Hematopoietic multipotent progenitor cell treated with erythropoietin and hydrocortisone succinate and interleukin-3 and kit ligand, for 8 days (in vitro differentiated cells): Measurements from ENCODE around the gene SIL1.
A peak's percentile ranks its signal among the peaks of the same experiment; 100 is the strongest.
"Not testable (repeated sequence)": the region's sequence is repeated elsewhere in the genome, so short reads cannot be mapped to it uniquely, and the experiment has no call there.

ENCODE experiments used
- DNase-seq: peaks from one replicate; pipeline ENCODE4 v3.0.0-alpha.2; 2015

Gene SIL1

DNA sequence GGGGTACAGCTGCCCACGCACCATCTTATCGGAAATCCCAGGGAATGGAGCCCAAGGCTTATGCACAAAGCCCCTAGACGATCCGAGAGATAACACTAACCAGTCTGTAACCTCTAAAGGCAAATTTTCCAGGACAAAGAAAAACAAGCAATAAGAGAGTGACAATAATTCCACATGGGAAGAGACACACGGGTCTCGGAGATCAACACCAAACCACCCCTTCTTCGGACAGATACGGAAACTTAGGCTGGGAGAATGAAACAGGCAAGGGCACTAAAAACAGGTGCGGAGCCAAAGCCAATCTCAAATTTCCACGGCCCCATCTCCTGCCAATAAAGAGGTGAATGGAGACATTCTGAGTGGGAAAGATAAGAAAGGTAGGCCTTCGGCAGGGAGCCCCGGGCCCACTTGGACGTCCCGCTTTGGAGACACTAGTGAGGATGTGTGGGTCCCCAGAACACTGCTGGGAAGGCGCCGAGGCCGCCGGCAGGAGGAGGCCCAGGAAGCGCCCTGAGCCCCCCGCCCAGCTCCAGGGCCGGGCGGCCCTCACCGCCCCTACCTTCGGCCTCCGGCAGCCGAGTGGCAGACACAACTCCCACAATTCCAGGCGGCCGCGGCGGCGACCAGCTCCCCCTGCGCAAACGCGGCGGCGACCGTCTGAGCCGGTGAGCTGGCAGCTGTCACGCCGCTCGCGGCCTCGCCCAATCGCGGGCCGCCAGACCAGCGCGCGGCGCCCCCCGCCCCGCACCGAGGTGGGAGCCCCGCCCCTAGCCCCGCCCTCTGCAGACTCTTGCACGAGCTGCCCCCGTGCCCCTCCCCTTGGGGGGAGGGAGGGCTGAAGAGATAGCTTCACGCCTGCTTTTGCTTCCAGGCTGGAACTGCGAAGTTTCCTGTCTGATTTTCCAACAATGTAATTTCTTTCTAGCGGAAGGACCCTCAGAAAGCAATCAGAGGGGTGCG lies at the start of gene SIL1:
TSS of gene SIL1 (minus strand) at position 659 of the 960 bp plus-strand sequence. CDS start 70,525 bp downstream, outside the sequence.
- DNase-seq = peak; percentile 93

DNA sequence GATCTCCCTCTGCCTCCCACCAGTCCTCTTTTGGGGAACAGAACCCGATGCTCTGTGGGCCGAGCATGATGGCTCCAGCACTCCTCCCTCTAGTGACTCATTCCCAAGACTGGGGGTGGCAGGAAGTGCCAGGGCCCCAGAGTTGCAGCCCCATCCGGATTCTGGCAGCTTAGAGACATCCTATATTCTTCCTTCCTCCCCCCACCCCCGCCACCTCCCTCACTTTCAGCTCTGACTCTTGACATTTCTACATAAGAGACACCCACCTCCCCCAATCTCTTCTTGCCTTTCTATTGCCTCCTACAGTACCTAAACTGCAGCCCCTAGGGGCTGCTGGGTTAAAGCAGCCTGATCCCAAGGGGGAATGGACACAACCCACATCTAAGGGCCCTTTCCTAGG lies 48.2 kb upstream of the SIL1 start:
- peak; percentile 71 for DNase-seq

DNA sequence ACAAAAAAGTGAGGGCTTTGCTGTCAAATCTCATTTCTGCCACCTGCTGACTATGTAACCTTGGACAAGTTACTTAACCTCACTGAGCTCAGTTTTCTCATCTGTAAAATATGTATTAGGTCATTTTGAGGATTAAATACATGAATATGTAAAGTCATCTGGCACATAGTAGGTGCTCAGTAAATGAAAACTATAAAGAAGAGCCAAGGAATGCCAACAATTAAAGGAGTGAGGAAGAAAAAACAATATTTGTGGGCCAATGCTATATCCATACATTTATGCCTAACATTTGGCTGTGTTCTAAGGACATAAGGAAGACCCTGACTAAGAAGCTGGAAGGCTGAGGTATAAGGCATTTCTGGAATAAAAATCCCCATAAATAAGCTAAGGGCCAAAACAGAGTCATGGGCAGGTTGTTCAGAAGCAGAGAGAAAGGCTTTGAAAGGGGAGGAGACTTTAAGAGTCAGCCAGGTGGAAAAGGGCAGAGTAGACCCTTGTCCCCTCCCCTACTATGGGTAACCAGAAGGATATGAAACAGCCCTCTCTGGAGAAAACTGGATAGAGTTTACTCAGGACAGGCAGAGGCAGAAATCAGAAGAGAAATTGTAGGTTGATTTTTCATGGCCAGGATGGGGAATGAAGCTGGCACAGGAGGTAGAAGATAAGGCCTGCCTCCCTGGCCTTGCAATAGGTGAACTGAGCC lies 47.6 kb upstream of the SIL1 start:
- DNase-seq = no peak

GRCh38 chr5:139243425-139243970 lies 45.3 kb upstream of the SIL1 start:
- no peak for DNase-seq

- no peak for DNase-seq
Measured at GRCh38 chr5:139241139-139241538, 43.0 kb upstream of the SIL1 start.

DNA sequence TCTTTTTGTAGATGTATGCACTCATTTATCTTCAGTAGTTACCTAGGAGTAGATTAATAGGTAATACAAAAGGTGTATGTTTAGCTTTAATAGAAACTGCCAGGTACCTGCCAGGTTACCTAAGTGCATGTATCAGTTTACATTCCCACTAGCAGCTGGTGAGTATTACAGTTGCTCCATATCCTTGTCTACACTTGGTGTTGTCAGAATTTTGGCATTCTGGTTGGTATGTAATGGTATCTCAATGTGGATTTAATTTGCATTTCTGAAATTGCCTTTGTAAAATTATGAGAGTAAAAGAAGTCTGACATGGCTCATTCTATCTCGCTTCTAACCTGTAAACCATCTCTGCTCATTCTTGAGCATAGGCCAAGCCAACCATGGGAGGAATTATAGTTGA lies 38.3 kb upstream of the SIL1 start:
- DNase-seq = no peak

- peak; percentile 99 for DNase-seq
Measured at GRCh38 chr5:139232147-139232724, 34.1 kb upstream of the SIL1 start.

DNA sequence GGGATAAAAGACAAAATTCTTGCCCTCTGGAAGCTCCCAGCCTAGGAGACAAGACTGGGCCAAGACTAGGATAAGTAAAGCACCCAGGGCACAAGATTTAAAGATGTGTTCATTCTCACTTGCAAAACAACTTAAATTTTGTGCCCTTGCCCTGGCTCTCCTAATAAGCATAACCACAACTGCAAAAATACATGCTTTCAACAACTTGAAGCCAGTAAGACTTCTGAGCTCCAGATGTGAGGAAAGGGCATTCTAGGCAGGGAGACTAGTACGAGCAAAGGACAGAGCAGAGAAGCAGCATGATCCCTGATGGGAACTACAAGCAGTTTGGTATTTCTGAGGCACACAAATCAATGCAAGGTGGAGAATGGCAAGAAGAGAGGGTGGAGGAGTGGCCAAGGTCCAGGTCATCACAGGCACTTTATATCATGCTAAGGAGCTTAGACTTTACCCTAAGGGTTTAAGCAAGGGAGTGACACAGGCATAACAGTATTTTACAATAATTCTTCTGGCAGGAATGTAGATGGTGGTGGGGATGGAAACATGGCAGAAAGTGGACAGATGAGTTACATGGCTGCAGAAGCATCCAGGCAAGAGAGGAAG lies 30.1 kb upstream of the SIL1 start:
- no peak for DNase-seq

- no peak for DNase-seq
Measured at GRCh38 chr5:139226131-139226530, 28.0 kb upstream of the SIL1 start.

DNA sequence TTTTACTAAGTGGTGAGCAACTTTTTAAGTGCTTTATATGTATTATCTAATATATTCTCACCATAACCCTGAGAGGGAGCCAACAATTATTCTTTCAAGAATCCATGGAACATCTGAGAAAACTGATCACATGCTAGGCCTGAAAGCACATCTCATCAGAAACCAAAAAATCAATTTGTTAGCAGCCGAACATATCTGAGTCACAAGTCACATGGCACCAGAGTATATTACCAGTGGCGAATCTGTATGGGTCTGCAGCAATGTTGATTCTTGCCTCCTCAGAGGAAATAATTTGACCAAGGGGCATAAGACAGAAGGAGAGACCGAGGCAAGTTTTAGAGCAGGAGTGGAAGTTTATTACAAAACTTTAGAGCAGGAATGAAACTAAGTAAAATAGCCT lies 25.3 kb upstream of the SIL1 start:
- no peak for DNase-seq

GRCh38 chr5:139222346-139222745 lies 24.2 kb upstream of the SIL1 start:
- no peak for DNase-seq

DNA sequence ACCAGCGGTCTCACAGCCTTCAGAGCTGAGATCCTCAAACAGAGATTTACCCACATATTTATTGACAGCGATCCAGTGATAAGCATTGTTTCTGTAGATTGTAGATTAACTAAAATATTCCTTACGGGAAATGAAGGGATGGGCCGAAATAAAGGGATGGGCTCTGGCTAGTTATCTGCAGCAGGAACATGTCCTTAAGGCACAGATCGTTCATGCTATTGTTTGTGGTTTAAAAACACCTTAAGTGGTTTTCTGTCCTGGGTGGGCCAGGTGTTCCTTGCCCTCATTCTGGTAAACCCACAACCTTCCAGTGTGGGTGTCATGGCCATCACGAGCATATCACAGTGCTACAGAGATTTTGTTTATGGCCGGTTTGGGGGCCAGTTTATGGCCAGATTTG lies 19.9 kb upstream of the SIL1 start:
- DNase-seq = not testable (repeated sequence)

- no peak for DNase-seq
Measured at GRCh38 chr5:139215107-139215975, 17.2 kb upstream of the SIL1 start.

DNA sequence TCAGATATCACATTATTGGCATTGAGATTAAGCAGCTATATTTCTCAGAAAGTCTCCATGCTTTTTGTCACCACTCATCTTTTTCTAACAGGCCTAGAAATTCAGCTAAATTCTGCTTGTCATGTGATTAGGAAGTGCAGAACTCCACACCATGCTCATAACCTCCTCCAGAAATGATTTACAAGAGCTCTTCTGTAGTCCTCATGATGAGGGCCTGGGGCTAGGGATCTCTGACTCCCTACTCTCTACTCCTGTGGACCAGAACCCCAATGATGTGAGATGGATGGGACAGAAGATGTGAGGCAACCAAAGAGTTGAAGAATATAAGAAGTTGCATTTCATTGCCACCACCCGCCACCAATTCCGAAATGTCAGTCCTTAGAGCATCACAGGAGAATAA lies 16.5 kb upstream of the SIL1 start:
- DNase-seq = no peak

DNA sequence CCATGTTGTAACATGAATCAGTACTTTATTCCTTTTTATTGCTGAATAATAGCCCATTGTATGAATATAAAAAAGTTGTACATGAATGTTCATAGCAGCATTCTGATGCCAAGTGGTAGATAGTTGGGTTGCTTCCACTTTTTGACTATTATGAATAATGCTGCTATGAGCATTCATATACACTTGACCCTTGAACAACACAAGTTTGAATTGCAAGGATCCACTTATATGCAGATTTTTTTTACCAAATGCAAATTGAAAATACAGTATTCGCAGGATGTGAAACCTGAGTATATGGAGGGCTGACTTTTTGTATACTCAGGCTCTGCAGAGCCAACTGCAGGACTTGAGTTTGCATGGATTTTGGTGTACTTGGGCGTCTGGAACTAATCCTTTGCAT lies 14.7 kb upstream of the SIL1 start:
- no peak for DNase-seq

DNA sequence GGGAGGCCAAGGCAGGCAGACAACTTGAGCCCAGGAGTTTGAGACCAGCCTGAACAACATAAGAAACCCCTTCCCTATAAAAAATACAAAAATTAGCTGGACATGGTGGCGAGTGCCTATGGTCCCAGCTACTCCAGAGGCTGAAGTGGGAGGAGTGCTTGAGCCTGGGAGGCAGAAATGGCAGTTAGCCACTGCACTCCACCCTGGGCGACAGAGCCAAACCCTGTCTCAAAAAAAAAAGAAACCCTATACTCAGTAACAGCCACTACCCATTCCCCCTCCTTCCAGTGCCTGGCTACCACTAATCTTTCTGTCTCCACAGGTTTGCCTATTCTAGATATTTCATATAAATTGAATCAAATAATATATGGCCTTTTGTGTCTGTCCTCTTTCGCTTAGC lies 14.3 kb upstream of the SIL1 start:
- DNase-seq = peak; percentile 76

DNA sequence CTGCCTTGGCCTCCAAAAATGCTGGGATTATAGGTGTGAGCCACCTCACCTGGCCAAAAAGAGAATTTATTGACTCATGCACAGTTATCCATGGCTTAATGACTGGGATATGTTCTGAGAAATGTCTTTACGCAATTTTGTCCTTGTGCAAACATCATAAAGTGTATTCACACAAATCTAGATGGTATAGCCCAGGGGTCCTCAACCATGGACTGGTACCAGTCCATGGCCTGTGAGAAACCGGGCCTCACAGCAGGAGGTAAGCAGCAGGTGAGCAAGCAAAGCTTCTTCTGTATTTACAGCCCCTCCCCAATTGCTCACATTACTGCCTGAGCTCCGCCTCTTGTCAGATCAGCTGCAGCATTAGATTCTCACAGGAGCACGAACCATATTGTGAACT lies 12.4 kb upstream of the SIL1 start:
- DNase-seq = no peak

GRCh38 chr5:139207297-139208000 lies 9.3 kb upstream of the SIL1 start:
- DNase-seq = no peak

DNA sequence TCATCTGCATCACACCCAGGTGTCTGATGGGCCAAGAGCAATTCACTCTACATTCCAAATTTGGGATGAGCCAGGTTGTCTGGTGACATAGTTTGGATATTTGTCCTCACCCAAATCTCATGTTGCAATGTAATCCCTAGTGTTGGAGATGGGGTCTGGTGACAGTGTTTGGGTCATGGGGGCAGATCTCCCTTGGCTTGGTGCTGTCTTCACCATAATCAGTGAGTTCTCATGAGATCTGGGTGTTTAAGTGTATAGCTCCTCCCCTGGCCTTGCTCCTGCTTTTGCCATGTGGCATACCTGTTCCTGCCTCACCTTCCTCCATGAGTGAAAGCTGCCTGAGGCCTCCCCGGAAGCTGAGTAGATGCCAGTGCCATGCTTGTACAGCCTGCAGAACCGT lies 7.4 kb upstream of the SIL1 start:
- no peak for DNase-seq

DNA sequence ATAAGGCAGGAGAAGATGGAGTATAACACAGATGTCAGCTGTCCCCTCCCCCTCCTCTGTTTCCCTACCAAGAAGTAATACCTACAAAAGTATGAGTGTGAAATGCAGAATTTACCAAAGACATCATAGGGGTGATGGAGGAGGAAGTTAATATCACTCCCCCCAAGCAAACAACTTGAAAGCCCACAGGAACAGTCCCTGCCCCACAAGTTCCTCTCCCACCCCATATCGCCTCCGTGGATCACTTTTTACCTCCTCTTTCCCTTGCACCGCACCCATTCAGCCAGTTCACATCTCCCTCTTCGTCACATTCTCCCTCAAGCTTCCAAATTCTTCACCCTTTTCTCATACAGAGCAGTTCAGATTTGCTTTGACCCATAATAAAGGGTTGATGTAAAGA lies 7.0 kb upstream of the SIL1 start:
- DNase-seq = no peak

DNA sequence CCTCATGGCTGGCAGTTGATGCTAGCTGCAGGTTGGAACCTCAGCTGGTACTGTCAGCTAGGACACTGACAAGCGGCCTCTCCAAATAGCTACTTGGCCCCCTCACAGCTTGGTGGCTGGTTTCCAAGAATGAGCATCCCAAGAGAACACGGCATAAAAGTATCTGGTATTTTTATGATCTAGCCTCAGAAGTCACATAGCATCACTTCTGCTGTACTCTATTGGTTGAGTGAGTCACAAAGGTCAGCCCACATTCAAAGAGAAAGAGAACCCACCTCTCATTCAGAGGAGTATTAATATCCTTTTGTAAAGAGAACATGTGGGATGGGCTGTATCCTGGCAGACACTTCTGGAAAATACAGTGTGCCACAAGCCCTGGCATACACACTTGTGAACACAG lies 6.0 kb upstream of the SIL1 start:
- DNase-seq = no peak
